SJCRH30 (cell line): Measurements from ENCODE around the gene CAPN13. TPM values are rescaled to one million over a fixed set of nuclear protein-coding genes. Genes with fewer than 3 reads are reported as not detected.

ENCODE experiments used
- DNase-seq, 2 experiments: peaks; one replicate each; pipeline ENCODE4 v3.0.0-alpha.2; 2015 to 2020
- H3K27ac ChIP-seq: fragments of 250-450 bp; sonication (Bioruptor Pico); 2 replicates; pipeline ENCODE4 v1.5.1; 2020; ENCODE audit warnings: mild to moderate bottlenecking, moderate library complexity
- H3K27me3 ChIP-seq: fragments of 250-450 bp; sonication (Bioruptor Pico); 2 replicates; pipeline ENCODE4 v1.5.1; 2020; ENCODE audit warnings: mild to moderate bottlenecking, moderate library complexity
- H3K36me3 ChIP-seq: fragments of 250-450 bp; sonication (Bioruptor Pico); 2 replicates; pipeline ENCODE4 v1.5.1; 2020; ENCODE audit warnings: mild to moderate bottlenecking, moderate library complexity
- H3K4me1 ChIP-seq: fragments of 250-450 bp; sonication (Bioruptor Pico); 2 replicates; pipeline ENCODE4 v1.5.1; 2020; ENCODE audit warnings: mild to moderate bottlenecking, moderate library complexity
- H3K4me3 ChIP-seq: fragments of 250-450 bp; sonication (Bioruptor Pico); 2 replicates; pipeline ENCODE4 v1.5.1; 2020; ENCODE audit warnings: mild to moderate bottlenecking, moderate library complexity
- H3K9me3 ChIP-seq: fragments of 250-450 bp; sonication (Bioruptor Pico); replicated peaks from 2 replicates; pipeline ENCODE4 v1.5.1; 2020; ENCODE audit warnings: mild to moderate bottlenecking, moderate library complexity
- total RNA-seq: library from RNA; depleted of rRNA; stranded (reverse); fragments of >200 nt; shearing (Covaris generic); gene quantifications from 2 replicates; pipeline ENCODE4 v1.2.3, GENCODE V29; 2014; rRNA removed

The CAPN13 gene, protein sequence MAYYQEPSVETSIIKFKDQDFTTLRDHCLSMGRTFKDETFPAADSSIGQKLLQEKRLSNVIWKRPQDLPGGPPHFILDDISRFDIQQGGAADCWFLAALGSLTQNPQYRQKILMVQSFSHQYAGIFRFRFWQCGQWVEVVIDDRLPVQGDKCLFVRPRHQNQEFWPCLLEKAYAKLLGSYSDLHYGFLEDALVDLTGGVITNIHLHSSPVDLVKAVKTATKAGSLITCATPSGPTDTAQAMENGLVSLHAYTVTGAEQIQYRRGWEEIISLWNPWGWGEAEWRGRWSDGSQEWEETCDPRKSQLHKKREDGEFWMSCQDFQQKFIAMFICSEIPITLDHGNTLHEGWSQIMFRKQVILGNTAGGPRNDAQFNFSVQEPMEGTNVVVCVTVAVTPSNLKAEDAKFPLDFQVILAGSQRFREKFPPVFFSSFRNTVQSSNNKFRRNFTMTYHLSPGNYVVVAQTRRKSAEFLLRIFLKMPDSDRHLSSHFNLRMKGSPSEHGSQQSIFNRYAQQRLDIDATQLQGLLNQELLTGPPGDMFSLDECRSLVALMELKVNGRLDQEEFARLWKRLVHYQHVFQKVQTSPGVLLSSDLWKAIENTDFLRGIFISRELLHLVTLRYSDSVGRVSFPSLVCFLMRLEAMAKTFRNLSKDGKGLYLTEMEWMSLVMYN
- not detected in 2 replicates for total RNA-seq

- DNase-seq = no peak
- Histone ChIP-seq H3K27me3 (peaks cover 19% of the 10 kb centered on the region), H3K36me3 (no peaks in the 10 kb centered on the region), H3K4me3 (no peak within 1 kb of the TSS), H3K27ac (no peak within 1 kb of the TSS), H3K9me3 (no peaks in the 10 kb centered on the region), H3K4me1 (no peaks in the 10 kb centered on the region)
Measured at GRCh38 chr2:30807249-30807648, at the start of gene CAPN13. CAPN13 (minus strand) TSS chr2:30807446; CDS start chr2:30787325, 20,121 bp downstream.

- H3K4me3 ChIP-seq = no peak overlapping the region
- no peaks in the 10 kb centered on the region for H3K4me1 ChIP-seq
- H3K27ac ChIP-seq = no peak overlapping the region
- no peaks in the 10 kb centered on the region for H3K36me3 ChIP-seq
- 0 out of 2 replicates have a peak, but pooled peaks cover 3% of the 10 kb centered on the region for H3K9me3 ChIP-seq
- no peaks in the 10 kb centered on the region; the same call in 1 of the 2 replicates for H3K27me3 ChIP-seq
- DNase-seq = no peak
Measured at GRCh38 chr2:30847841-30848240, 40.6 kb upstream of the CAPN13 start.

GRCh38 chr2:30847329-30847728, 40.1 kb upstream of the CAPN13 start:
- Histone ChIP-seq H3K27me3 (no peaks in the 10 kb centered on the region; the same call in 1 of the 2 replicates), H3K9me3 (no peaks in the 10 kb centered on the region), H3K4me1 (no peaks in the 10 kb centered on the region), H3K36me3 (no peaks in the 10 kb centered on the region), H3K27ac (no peak overlapping the region), H3K4me3 (no peak overlapping the region)
- no peak for DNase-seq

DNA sequence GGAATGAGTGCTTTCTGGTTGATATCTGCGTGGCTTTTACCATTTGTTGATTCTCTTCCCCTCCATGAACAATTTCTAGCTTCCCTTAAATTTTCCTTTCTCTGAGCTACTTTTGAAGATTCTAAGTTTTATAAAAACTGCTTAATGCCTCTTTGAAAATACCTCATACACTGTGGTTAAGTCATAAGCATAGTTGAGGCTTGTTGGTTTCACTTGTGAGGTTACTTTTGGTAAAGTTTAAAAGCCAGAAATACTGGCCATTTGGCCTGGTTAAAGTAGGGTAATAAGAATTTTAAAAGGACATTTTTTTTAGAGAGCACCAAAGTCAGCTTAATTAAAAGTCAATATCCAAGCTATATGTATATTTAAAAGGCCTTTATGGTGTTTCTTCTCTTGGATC, 21.3 kb upstream of the CAPN13 start:
- Histone ChIP-seq H3K27ac (no peak overlapping the region), H3K27me3 (no peaks in the 10 kb centered on the region; the same call in 1 of the 2 replicates), H3K4me3 (no peak overlapping the region), H3K4me1 (peaks cover 5% of the 10 kb centered on the region; the same call in 1 of the 2 replicates), H3K9me3 (peaks cover 12% of the 10 kb centered on the region), H3K36me3 (no peaks in the 10 kb centered on the region)
- DNase-seq = no peak

DNA sequence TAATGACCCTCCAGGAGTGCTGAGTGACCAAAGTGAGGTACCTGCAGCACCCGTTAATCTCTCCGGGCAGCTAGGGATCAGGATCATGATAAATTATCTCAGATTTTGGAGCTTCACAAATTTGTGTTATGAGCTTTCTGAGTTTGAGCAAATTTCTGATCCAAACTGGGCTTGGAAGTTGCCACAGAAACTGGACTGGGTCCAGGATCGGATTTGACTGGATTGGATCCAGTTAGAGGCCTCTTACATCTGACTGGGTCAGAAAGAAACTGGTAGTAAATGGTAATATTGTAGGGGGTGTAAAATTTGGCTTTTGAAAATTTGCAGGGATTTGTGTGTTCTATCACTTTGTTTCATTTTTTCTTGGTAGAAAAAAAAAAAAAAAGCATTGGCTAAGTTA, 19.7 kb upstream of the CAPN13 start:
- peaks cover 5% of the 10 kb centered on the region; the same call in 1 of the 2 replicates for H3K4me1 ChIP-seq
- no peak for DNase-seq
- H3K9me3 ChIP-seq = peaks cover 12% of the 10 kb centered on the region
- H3K4me3 ChIP-seq = no peak overlapping the region
- H3K27ac ChIP-seq = no peak overlapping the region
- no peaks in the 10 kb centered on the region for H3K36me3 ChIP-seq
- no peaks in the 10 kb centered on the region; the same call in 1 of the 2 replicates for H3K27me3 ChIP-seq

- Histone ChIP-seq H3K27ac (no peak overlapping the region), H3K4me1 (peaks cover 5% of the 10 kb centered on the region; the same call in 1 of the 2 replicates), H3K27me3 (no peaks in the 10 kb centered on the region; the same call in 1 of the 2 replicates), H3K36me3 (no peaks in the 10 kb centered on the region), H3K4me3 (no peak overlapping the region), H3K9me3 (peaks cover 12% of the 10 kb centered on the region)
- peak in 1 of 2 experiments; percentile 38 for DNase-seq
Measured at GRCh38 chr2:30826481-30826880, 19.2 kb upstream of the CAPN13 start.

- no peak overlapping the region for H3K27ac ChIP-seq
Measured at GRCh38 chr2:30823452-30823851, 16.2 kb upstream of the CAPN13 start.

DNA sequence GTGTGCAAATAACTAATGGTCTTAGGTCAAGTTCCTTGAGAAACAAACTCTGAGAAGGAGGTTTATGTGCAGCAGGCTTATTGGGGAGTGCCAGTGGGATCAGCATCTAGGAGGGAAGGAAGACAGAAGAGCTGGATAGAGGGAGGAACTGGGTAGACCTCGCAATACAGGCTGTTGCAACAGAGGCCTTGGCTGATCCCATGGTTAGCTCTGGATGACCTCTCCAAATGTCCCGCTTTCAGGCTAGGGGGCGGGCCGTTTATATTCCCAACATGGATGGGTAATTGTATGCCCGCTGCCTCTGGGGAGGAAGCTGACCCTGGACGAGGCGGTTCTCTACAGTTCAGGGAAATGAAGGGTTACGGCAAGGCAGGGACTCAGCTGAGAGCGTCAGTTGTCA, 14.7 kb upstream of the CAPN13 start:
- Histone ChIP-seq H3K36me3 (no peaks in the 10 kb centered on the region), H3K4me3 (no peak overlapping the region), H3K27me3 (peaks cover 6% of the 10 kb centered on the region; the same call in 1 of the 2 replicates), H3K9me3 (0 out of 2 replicates have a peak, but pooled peaks cover 5% of the 10 kb centered on the region), H3K4me1 (peaks cover 5% of the 10 kb centered on the region; the same call in 1 of the 2 replicates), H3K27ac (no peak overlapping the region)
- DNase-seq = no peak

More at GRCh38 chr2:30823452-30823851, 16.2 kb upstream of the CAPN13 start:
- H3K36me3 ChIP-seq = no peaks in the 10 kb centered on the region
- DNase-seq = no peak
- no peak overlapping the region for H3K4me3 ChIP-seq
- peaks cover 6% of the 10 kb centered on the region; the same call in 1 of the 2 replicates for H3K27me3 ChIP-seq
- peaks cover 5% of the 10 kb centered on the region; the same call in 1 of the 2 replicates for H3K4me1 ChIP-seq
- peaks cover 5% of the 10 kb centered on the region; the same call in 1 of the 2 replicates for H3K9me3 ChIP-seq

GRCh38 chr2:30820381-30821055, 13.3 kb upstream of the CAPN13 start:
- H3K4me1 ChIP-seq = no peaks in the 10 kb centered on the region
- no peak for DNase-seq
- 0 out of 2 replicates have a peak, but pooled peaks cover under 1% of the 10 kb centered on the region for H3K9me3 ChIP-seq
- H3K36me3 ChIP-seq = no peaks in the 10 kb centered on the region
- H3K27me3 ChIP-seq = peaks cover 6% of the 10 kb centered on the region; the same call in 1 of the 2 replicates
- H3K4me3 ChIP-seq = no peak overlapping the region
- H3K27ac ChIP-seq = no peak overlapping the region

GRCh38 chr2:30809938-30810337, 2.7 kb upstream of the CAPN13 start:
- H3K27ac ChIP-seq = no peak overlapping the region
- H3K4me3 ChIP-seq = no peak overlapping the region
- no peaks in the 10 kb centered on the region for H3K36me3 ChIP-seq
- DNase-seq = no peak
- H3K4me1 ChIP-seq = no peaks in the 10 kb centered on the region
- no peaks in the 10 kb centered on the region; the same call in 1 of the 2 replicates for H3K9me3 ChIP-seq
- H3K27me3 ChIP-seq = peaks cover 19% of the 10 kb centered on the region

- Histone ChIP-seq H3K4me3 (no peak overlapping the region), H3K9me3 (no peaks in the 10 kb centered on the region), H3K36me3 (no peaks in the 10 kb centered on the region), H3K27me3 (peaks cover 19% of the 10 kb centered on the region), H3K4me1 (no peaks in the 10 kb centered on the region), H3K27ac (no peak overlapping the region)
- DNase-seq = no peak
Measured at GRCh38 chr2:30808695-30809094, 1.4 kb upstream of the CAPN13 start.

DNA sequence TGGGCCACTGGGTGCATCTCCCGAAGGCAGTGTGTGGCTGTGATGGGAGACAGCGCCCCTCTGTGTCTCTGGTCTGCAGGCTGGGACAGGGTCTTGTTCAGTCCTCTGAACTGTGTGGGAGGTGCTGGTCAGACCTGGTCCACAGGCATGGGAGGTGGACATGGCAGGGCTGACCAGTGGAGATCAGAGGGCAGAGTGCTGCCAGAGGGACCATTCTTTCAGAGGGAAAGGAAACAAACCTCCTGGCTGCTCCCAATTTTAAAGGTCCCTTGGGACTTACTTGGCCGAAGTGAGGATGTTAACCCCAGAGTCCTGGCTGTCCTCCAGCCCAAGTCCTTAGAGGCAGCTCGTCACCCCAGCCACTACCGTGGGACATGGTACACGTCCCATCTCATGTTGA, 4.0 kb downstream of the CAPN13 start:
- H3K4me3 ChIP-seq = no peak overlapping the region
- H3K36me3 ChIP-seq = no peaks in the 10 kb centered on the region

GRCh38 chr2:30802611-30803010, 4.6 kb downstream of the CAPN13 start:
- no peaks in the 10 kb centered on the region for H3K36me3 ChIP-seq
- H3K4me1 ChIP-seq = no peaks in the 10 kb centered on the region
- no peak for DNase-seq
- H3K9me3 ChIP-seq = no peaks in the 10 kb centered on the region
- H3K27ac ChIP-seq = no peak overlapping the region
- peaks cover 39% of the 10 kb centered on the region for H3K27me3 ChIP-seq
- H3K4me3 ChIP-seq = no peak overlapping the region

More for the DNA sequence above, 4.0 kb downstream of the CAPN13 start:
- H3K27me3 ChIP-seq = peaks cover 37% of the 10 kb centered on the region
- H3K9me3 ChIP-seq = no peaks in the 10 kb centered on the region
- no peak for DNase-seq
- H3K27ac ChIP-seq = no peak overlapping the region
- H3K4me1 ChIP-seq = no peaks in the 10 kb centered on the region

DNA sequence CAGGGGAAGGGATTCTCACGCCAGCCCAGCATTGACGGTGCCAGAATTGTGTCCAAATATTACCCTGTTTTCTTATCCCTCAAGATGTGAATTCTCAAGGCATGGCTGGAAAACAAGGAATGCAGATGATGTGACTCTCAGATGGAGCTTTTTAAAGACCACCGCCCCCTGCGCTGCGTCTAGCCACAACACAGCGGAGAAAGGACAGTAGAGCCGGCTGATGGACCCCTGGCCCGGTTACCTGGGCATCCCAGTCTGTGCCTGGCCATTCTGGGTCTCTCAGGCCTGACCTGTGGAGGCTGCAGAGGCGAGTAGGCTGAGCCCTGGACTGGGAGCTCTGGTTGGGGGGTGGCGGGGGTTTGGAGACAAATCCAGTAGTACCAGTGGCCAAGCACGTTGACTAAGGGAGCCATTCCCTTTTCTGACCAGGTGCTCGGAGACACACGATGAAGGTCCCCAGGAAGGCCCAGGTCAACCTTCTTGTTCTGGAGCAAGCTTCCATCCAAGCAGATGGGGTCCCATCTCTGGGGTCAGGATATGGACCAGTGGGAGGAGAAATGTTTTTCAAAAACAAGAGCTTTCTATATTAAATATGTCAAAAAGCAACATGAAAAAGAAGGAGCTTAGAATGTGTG, 5.3 kb downstream of the CAPN13 start:
- DNase-seq = no peak
- Histone ChIP-seq H3K27me3 (peaks cover 46% of the 10 kb centered on the region), H3K4me1 (no peaks in the 10 kb centered on the region), H3K27ac (no peak overlapping the region), H3K36me3 (no peaks in the 10 kb centered on the region), H3K9me3 (no peaks in the 10 kb centered on the region), H3K4me3 (no peak overlapping the region)
